Hepatocyte (in vitro differentiated cells): ENCODE data around the gene SPINK8.

Experiments used
- CTCF ChIP-seq: fragments of 200-600 bp; sonication (generic); IDR thresholded peaks from 2 replicates; pipeline ENCODE4 v1.5.1; 2016; ENCODE audit warnings: antibody characterized with exemption, mild to moderate bottlenecking; ENCODE audit not compliant: poor library complexity
- EZH2 ChIP-seq: fragments of 200-600 bp; sonication (generic); IDR thresholded peaks from 2 replicates; pipeline ENCODE4 v1.6.1; 2016; ENCODE audit warnings: antibody characterized with exemption, mild to moderate bottlenecking, borderline replicate concordance
- EZH2phosphoT487 ChIP-seq: fragments of 200-600 bp; sonication (generic); IDR thresholded peaks from one replicate; pipeline ENCODE4 v1.6.1; 2018; ENCODE audit warnings: antibody characterized with exemption, mild to moderate bottlenecking, low read depth, moderate library complexity; ENCODE audit not compliant: unreplicated experiment, severe bottlenecking

GRCh38 chr3:48367201-48367600, 33.7 kb upstream of the SPINK8 start:
- TF ChIP-seq CTCF (no peak), EZH2 (no peak), EZH2phosphoT487 (no peak)
